Activated T-cell treated with anti-CD3 and anti-CD28 coated beads, Interleukin-2, amount 50 U/mL, for 72 hours (primary cell): Measurements from ENCODE around the gene DENND4B. TPM values are rescaled to one million over a fixed set of nuclear protein-coding genes. Genes with fewer than 3 reads are reported as not detected.

Source experiments
- ATAC-seq, 2 donors: fragments of 150-1000 bp; cut with Tn5 transposase; replicated peaks in 1 of 2; 2 replicates each; pipeline ENCODE4 v1.10.0; 2021; ENCODE audit warnings: moderate library complexity in 2 of 2, mild to moderate bottlenecking in 1 of 2
- DNase-seq, 2 donors: peaks; one replicate each; pipeline ENCODE4 v3.0.0; 2021 to 2022; ENCODE audit warnings: mixed read lengths in 1 of 2
- H3K27ac Mint-ChIP-seq: one replicate; pipeline ENCODE4 v1.8.0; 2022; ENCODE audit warnings: mild to moderate bottlenecking, moderate library complexity, mixed read lengths
- H3K27me3 Mint-ChIP-seq: one replicate; pipeline ENCODE4 v1.8.0; 2022; ENCODE audit warnings: low read depth, mixed read lengths
- H3K36me3 Mint-ChIP-seq, 2 donors: one replicate each; pipeline ENCODE4 v1.8.0; 2022; ENCODE audit warnings: mixed read lengths in 2 of 2, mild to moderate bottlenecking in 1 of 2; ENCODE audit not compliant: insufficient read depth in 2 of 2
- H3K4me1 Mint-ChIP-seq: one replicate; pipeline ENCODE4 v1.8.0; 2022; ENCODE audit warnings: low read depth, mixed read lengths
- H3K4me3 Mint-ChIP-seq, 2 donors: one replicate each; pipeline ENCODE4 v1.8.0; 2022; ENCODE audit warnings: mild to moderate bottlenecking in 2 of 2, mixed read lengths in 2 of 2, moderate library complexity in 2 of 2
- H3K9me3 Mint-ChIP-seq, 2 donors: one replicate each; pipeline ENCODE4 v1.8.0; 2022; ENCODE audit warnings: mixed read lengths in 2 of 2
- total RNA-seq, 2 donors: library from RNA; stranded (reverse); gene quantifications; one replicate each; pipeline ENCODE4 v1.2.3, GENCODE V29; 2022

Gene DENND4B
- total RNA-seq, 2 donors from 2014 or later = 105 to 108 TPM

GRCh38 chr1:153937331-153937730 lies 9.2 kb downstream of the DENND4B start:
- Mint-ChIP-seq H3K4me3 (no peak overlapping the region), H3K36me3 (peaks cover 4 to 32% of the 10 kb centered on the region in 2 donors), H3K27ac (no peak overlapping the region), H3K4me1 (peaks cover 5% of the 10 kb centered on the region), H3K9me3 (no peaks in the 10 kb centered on the region), H3K27me3 (no peaks in the 10 kb centered on the region)
- ATAC-seq (no peak), DNase-seq (no peak)

GRCh38 chr1:153936011-153936802 lies 10.3 kb downstream of the DENND4B start:
- no peaks in the 10 kb centered on the region for H3K9me3 Mint-ChIP-seq
- peaks cover 4 to 30% of the 10 kb centered on the region in 2 donors for H3K36me3 Mint-ChIP-seq
- no peak overlapping the region for H3K4me3 Mint-ChIP-seq
- H3K27ac Mint-ChIP-seq = no peak overlapping the region
- no peak for DNase-seq
- no peak for ATAC-seq
- H3K27me3 Mint-ChIP-seq = no peaks in the 10 kb centered on the region
- peaks cover 5% of the 10 kb centered on the region for H3K4me1 Mint-ChIP-seq

- Mint-ChIP-seq H3K27ac (no peak overlapping the region), H3K27me3 (no peaks in the 10 kb centered on the region), H3K36me3 (peaks cover 2 to 32% of the 10 kb centered on the region in 2 donors), H3K4me3 (no peak overlapping the region), H3K9me3 (no peaks in the 10 kb centered on the region), H3K4me1 (no peaks in the 10 kb centered on the region)
- DNase-seq (no peak), ATAC-seq (no peak)
These were observed 11.8 kb downstream of the DENND4B start for GRCh38 chr1:153934746-153935145.

GRCh38 chr1:153933955-153934354 lies 12.6 kb downstream of the DENND4B start:
- no peak overlapping the region for H3K4me3 Mint-ChIP-seq
- H3K9me3 Mint-ChIP-seq = no peaks in the 10 kb centered on the region
- DNase-seq (no peak), ATAC-seq (no peak)
- peaks cover 2 to 30% of the 10 kb centered on the region in 2 donors for H3K36me3 Mint-ChIP-seq
- H3K27ac Mint-ChIP-seq = no peak overlapping the region
- H3K4me1 Mint-ChIP-seq = peaks cover 5% of the 10 kb centered on the region
- no peaks in the 10 kb centered on the region for H3K27me3 Mint-ChIP-seq

- ATAC-seq = no peak
- Mint-ChIP-seq H3K27me3 (no peaks in the 10 kb centered on the region), H3K4me3 (no peak overlapping the region), H3K9me3 (no peaks in the 10 kb centered on the region), H3K27ac (no peak overlapping the region), H3K4me1 (peaks cover 10% of the 10 kb centered on the region), H3K36me3 (peaks cover 2 to 27% of the 10 kb centered on the region in 2 donors)
- no peak for DNase-seq
These were observed 13.1 kb downstream of the DENND4B start for GRCh38 chr1:153933430-153933829.

GRCh38 chr1:153932156-153933131 lies 14.1 kb downstream of the DENND4B start:
- no peaks in the 10 kb centered on the region for H3K9me3 Mint-ChIP-seq
- DNase-seq (no peak), ATAC-seq (no peak)
- no peaks in the 10 kb centered on the region for H3K27me3 Mint-ChIP-seq
- peaks cover 2 to 26% of the 10 kb centered on the region in 2 donors for H3K36me3 Mint-ChIP-seq
- peaks cover 17% of the 10 kb centered on the region for H3K4me1 Mint-ChIP-seq
- no peak overlapping the region for H3K4me3 Mint-ChIP-seq
- no peak overlapping the region for H3K27ac Mint-ChIP-seq

- ATAC-seq = peak in 1 of 2 donors; percentile 8
- peaks cover 2 to 12% of the 10 kb centered on the region in 2 donors for H3K36me3 Mint-ChIP-seq
- H3K9me3 Mint-ChIP-seq = no peaks in the 10 kb centered on the region
- H3K4me1 Mint-ChIP-seq = peaks cover 17% of the 10 kb centered on the region
- no peak overlapping the region for H3K27ac Mint-ChIP-seq
- no peaks in the 10 kb centered on the region for H3K27me3 Mint-ChIP-seq
- H3K4me3 Mint-ChIP-seq = no peak overlapping the region
- DNase-seq = no peak
These were observed 16.3 kb downstream of the DENND4B start for GRCh38 chr1:153929981-153930948.

GRCh38 chr1:153929426-153929825 lies 17.1 kb downstream of the DENND4B start:
- Mint-ChIP-seq H3K27ac (no peak overlapping the region), H3K9me3 (no peaks in the 10 kb centered on the region), H3K27me3 (no peaks in the 10 kb centered on the region), H3K4me1 (peaks cover 20% of the 10 kb centered on the region), H3K36me3 (peaks cover under 1 to 8% of the 10 kb centered on the region in 2 donors), H3K4me3 (no peak overlapping the region)
- ATAC-seq = no peak
- no peak for DNase-seq

- ATAC-seq = peak in 1 of 2 donors; percentile 8
- Mint-ChIP-seq H3K27me3 (no peaks in the 10 kb centered on the region), H3K36me3 (peaks cover 0 to 7% of the 10 kb centered on the region in 2 donors), H3K27ac (no peak overlapping the region), H3K9me3 (no peaks in the 10 kb centered on the region), H3K4me1 (peaks cover 25% of the 10 kb centered on the region), H3K4me3 (no peak overlapping the region)
- no peak for DNase-seq
These were observed 17.7 kb downstream of the DENND4B start for GRCh38 chr1:153928791-153929341.

GRCh38 chr1:153928245-153928644 lies 18.3 kb downstream of the DENND4B start:
- Mint-ChIP-seq H3K27ac (peak overlapping the region; percentile 43), H3K27me3 (no peaks in the 10 kb centered on the region), H3K9me3 (no peaks in the 10 kb centered on the region), H3K4me1 (peaks cover 26% of the 10 kb centered on the region), H3K4me3 (no peak overlapping the region), H3K36me3 (peaks cover 0 to 7% of the 10 kb centered on the region in 2 donors)
- ATAC-seq = no peak
- DNase-seq = no peak

GRCh38 chr1:153926405-153926804 lies 20.1 kb downstream of the DENND4B start:
- H3K27me3 Mint-ChIP-seq = no peaks in the 10 kb centered on the region
- no peak for ATAC-seq
- no peak overlapping the region for H3K4me3 Mint-ChIP-seq

More at GRCh38 chr1:153926405-153926804, 20.1 kb downstream of the DENND4B start:
- no peak overlapping the region for H3K27ac Mint-ChIP-seq
- H3K36me3 Mint-ChIP-seq = peaks cover 0 to 9% of the 10 kb centered on the region in 2 donors
- no peak for DNase-seq
- H3K9me3 Mint-ChIP-seq = no peaks in the 10 kb centered on the region
- peaks cover 29% of the 10 kb centered on the region for H3K4me1 Mint-ChIP-seq
